ENCODE results near the gene FAT3.

The FAT3 gene

GRCh38 chr11:92227959-92228935 lies 3.6 kb downstream of the FAT3 start:
- DNase-seq, result no peak

GRCh38 chr11:92236856-92237255 lies 12.2 kb downstream of the FAT3 start:
- DNase-seq, result no peak

GRCh38 chr11:92240916-92241315 lies 16.3 kb downstream of the FAT3 start:
- DNase-seq, result no peak

- no peak for DNase-seq
Measured at GRCh38 chr11:92245700-92246271, 21.2 kb downstream of the FAT3 start.

GRCh38 chr11:92246630-92247029 lies 22.0 kb downstream of the FAT3 start:
- DNase-seq, result no peak

GRCh38 chr11:92249156-92249753 lies 24.6 kb downstream of the FAT3 start:
- no peak for DNase-seq

GRCh38 chr11:92251980-92252379 lies 27.4 kb downstream of the FAT3 start:
- DNase-seq, result no peak

- DNase-seq, result no peak
Measured at GRCh38 chr11:92253421-92253820, 28.8 kb downstream of the FAT3 start.

- no peak for DNase-seq
Measured at GRCh38 chr11:92253945-92254344, 29.3 kb downstream of the FAT3 start.

- no peak for DNase-seq
Measured at GRCh38 chr11:92257536-92257935, 32.9 kb downstream of the FAT3 start.

GRCh38 chr11:92259861-92260260 lies 35.2 kb downstream of the FAT3 start:
- DNase-seq, result peak; percentile 48

- DNase-seq, result no peak
Measured at GRCh38 chr11:92264350-92264749, 39.7 kb downstream of the FAT3 start.

- DNase-seq, result no peak
Measured at GRCh38 chr11:92266806-92267205, 42.2 kb downstream of the FAT3 start.

GRCh38 chr11:92267278-92267677 lies 42.7 kb downstream of the FAT3 start:
- no peak for DNase-seq

- no peak for DNase-seq
Measured at GRCh38 chr11:92267968-92268367, 43.4 kb downstream of the FAT3 start.

- DNase-seq, result no peak
Measured at GRCh38 chr11:92268546-92268945, 43.9 kb downstream of the FAT3 start.

GRCh38 chr11:92269021-92269420 lies 44.4 kb downstream of the FAT3 start:
- no peak for DNase-seq

- DNase-seq, result no peak
Measured at GRCh38 chr11:92269841-92270240, 45.2 kb downstream of the FAT3 start.

GRCh38 chr11:92272651-92273050 lies 48.0 kb downstream of the FAT3 start:
- DNase-seq, result no peak
